Testis (tissue), 2 donors: ENCODE measurements around the gene BAG5.

ENCODE experiments used
- CTCF ChIP-seq, 3 experiments: fragments of 450-650 bp in 2 of 3; fragments of 200-600 bp in 1 of 3; sonication (generic) in 1 of 3; IDR thresholded peaks; one replicate each; pipeline ENCODE4 v1.5.1; 2016 to 2019; ENCODE audit warnings: antibody characterized with exemption in 3 of 3, mild to moderate bottlenecking in 2 of 3, moderate library complexity in 1 of 3
- POLR2A ChIP-seq: fragments of 450-650 bp; IDR thresholded peaks from one replicate; pipeline ENCODE4 v1.6.1; 2017; ENCODE audit warnings: antibody characterized with exemption, mild to moderate bottlenecking, moderate library complexity

GRCh38 chr14:103578401-103579075, 16.1 kb upstream of the BAG5 start:
- TF ChIP-seq CTCF (IDR thresholded peaks at IDR 0.05): no peak
- TF ChIP-seq POLR2A: no peak
